ENCODE data around the gene PRL. TPM values are rescaled to one million over a fixed set of nuclear protein-coding genes. Genes with fewer than 3 reads are reported as not detected.

Gene PRL
- total RNA-seq, 1 experiment from 2014 or later = not detected

DNA sequence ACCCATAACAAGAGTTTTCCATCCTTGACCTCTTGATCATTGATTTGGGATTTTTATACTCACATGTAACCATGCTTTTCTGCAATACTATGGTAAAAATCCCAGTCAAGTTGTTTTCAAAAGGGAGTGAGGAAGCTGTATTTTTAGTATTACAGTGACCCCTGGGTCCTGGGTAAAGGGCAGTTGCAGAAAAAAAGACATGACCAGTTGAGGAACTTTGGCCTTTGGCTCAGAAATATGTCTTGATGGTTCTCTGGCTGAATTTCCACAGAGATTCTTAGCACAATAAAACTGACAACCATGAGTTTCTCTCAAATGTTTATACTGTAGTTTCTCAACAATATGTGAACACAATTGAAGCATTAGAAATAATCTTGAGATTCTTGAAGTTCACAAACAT is 28.6 kb upstream of the PRL start:
- H3K9me3 ChIP-seq (ENCODE audit: insufficient read depth, low read depth) = peaks cover 10% of the 10 kb centered on the region; the same call in 1 of the 2 replicates
- H3K4me1 ChIP-seq (replicated peaks; ENCODE audit: insufficient read depth) = peaks cover 10% of the 10 kb centered on the region
- H3K9me2 ChIP-seq (ENCODE audit: insufficient read depth) = no peaks in the 10 kb centered on the region
- no peak overlapping the region for H3K4me3 ChIP-seq
- no TSS peak for BruUV-seq (replicated peaks)
- TF ChIP-seq EZH2 (IDR thresholded peaks at IDR 0.05; ENCODE audit: low read depth) = no peak
- TF ChIP-seq, protein P1, sequence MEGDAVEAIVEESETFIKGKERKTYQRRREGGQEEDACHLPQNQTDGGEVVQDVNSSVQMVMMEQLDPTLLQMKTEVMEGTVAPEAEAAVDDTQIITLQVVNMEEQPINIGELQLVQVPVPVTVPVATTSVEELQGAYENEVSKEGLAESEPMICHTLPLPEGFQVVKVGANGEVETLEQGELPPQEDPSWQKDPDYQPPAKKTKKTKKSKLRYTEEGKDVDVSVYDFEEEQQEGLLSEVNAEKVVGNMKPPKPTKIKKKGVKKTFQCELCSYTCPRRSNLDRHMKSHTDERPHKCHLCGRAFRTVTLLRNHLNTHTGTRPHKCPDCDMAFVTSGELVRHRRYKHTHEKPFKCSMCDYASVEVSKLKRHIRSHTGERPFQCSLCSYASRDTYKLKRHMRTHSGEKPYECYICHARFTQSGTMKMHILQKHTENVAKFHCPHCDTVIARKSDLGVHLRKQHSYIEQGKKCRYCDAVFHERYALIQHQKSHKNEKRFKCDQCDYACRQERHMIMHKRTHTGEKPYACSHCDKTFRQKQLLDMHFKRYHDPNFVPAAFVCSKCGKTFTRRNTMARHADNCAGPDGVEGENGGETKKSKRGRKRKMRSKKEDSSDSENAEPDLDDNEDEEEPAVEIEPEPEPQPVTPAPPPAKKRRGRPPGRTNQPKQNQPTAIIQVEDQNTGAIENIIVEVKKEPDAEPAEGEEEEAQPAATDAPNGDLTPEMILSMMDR (conservative IDR thresholded peaks at IDR 0.05) = no peak
- H3K79me2 ChIP-seq (ENCODE audit: low read depth) = no peaks in the 10 kb centered on the region
- H2AFZ ChIP-seq = no peak overlapping the region
- no peak overlapping the region for H3K27ac ChIP-seq
- 0 out of 2 replicates have a peak, but pooled peaks cover under 1% of the 10 kb centered on the region for H3F3A ChIP-seq (ENCODE audit: insufficient read depth, low read depth)
- ChIA-PET POLR2A (ENCODE audit: unreplicated experiment) (no interaction called here), CTCF (no interaction called here)
- H4K20me1 ChIP-seq (ENCODE audit: insufficient read depth) = no peaks in the 10 kb centered on the region
- H3K27me3 ChIP-seq (ENCODE audit: insufficient read depth, low read depth) = no peaks in the 10 kb centered on the region
- no peaks in the 10 kb centered on the region for H3K36me3 ChIP-seq (ENCODE audit: low read depth)
- no peak for DNase-seq
- intact Hi-C loops (cut with micrococcal nuclease; ENCODE audit: unreplicated experiment) = no loop called here
- H3K4me2 ChIP-seq = no peak overlapping the region

DNA sequence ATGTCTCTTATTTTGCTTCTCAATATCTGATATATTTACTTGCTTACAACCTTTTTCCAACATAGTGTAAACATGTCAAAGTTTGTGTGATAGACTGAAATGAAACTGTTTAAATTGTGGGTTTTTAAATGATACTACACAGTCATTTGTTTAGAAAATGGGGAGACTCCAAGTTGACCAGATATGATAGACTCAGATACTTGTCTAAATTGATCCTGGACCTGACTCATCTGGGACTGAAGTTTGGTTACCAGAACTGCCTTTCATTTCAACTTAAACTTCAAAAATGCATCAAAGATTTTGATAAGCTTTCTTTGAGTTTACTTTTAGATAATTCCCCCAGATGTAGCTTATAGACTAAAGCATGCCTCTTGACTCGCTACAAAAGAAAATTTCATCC is 27.0 kb upstream of the PRL start:
- no peaks in the 10 kb centered on the region for H3K27me3 ChIP-seq (ENCODE audit: insufficient read depth, low read depth)
- H3K4me3 ChIP-seq = no peak overlapping the region
- H4K20me1 ChIP-seq (ENCODE audit: insufficient read depth) = no peaks in the 10 kb centered on the region
- BruUV-seq (replicated peaks) = no TSS peak
- H3K36me3 ChIP-seq (ENCODE audit: low read depth) = no peaks in the 10 kb centered on the region
- H3K9me2 ChIP-seq (ENCODE audit: insufficient read depth) = no peaks in the 10 kb centered on the region
- ChIA-PET CTCF (no interaction called here), POLR2A (ENCODE audit: unreplicated experiment) (no interaction called here)
- peaks cover 16% of the 10 kb centered on the region for H3K4me1 ChIP-seq (replicated peaks; ENCODE audit: insufficient read depth)
- H3K9me3 ChIP-seq (ENCODE audit: insufficient read depth, low read depth) = peaks cover 11% of the 10 kb centered on the region; the same call in 1 of the 2 replicates
- H3K27ac ChIP-seq = no peak overlapping the region
- H3K4me2 ChIP-seq = no peak overlapping the region
- TF ChIP-seq, protein P1 (conservative IDR thresholded peaks at IDR 0.05) = no peak
- TF ChIP-seq EZH2 (IDR thresholded peaks at IDR 0.05; ENCODE audit: low read depth) = no peak
- intact Hi-C loops (cut with micrococcal nuclease; ENCODE audit: unreplicated experiment) = no loop called here
- 0 out of 2 replicates have a peak, but pooled peaks cover 4% of the 10 kb centered on the region for H3F3A ChIP-seq (ENCODE audit: insufficient read depth, low read depth)
- no peak for DNase-seq
- H2AFZ ChIP-seq = no peak overlapping the region
- H3K79me2 ChIP-seq (ENCODE audit: low read depth) = no peaks in the 10 kb centered on the region

DNA sequence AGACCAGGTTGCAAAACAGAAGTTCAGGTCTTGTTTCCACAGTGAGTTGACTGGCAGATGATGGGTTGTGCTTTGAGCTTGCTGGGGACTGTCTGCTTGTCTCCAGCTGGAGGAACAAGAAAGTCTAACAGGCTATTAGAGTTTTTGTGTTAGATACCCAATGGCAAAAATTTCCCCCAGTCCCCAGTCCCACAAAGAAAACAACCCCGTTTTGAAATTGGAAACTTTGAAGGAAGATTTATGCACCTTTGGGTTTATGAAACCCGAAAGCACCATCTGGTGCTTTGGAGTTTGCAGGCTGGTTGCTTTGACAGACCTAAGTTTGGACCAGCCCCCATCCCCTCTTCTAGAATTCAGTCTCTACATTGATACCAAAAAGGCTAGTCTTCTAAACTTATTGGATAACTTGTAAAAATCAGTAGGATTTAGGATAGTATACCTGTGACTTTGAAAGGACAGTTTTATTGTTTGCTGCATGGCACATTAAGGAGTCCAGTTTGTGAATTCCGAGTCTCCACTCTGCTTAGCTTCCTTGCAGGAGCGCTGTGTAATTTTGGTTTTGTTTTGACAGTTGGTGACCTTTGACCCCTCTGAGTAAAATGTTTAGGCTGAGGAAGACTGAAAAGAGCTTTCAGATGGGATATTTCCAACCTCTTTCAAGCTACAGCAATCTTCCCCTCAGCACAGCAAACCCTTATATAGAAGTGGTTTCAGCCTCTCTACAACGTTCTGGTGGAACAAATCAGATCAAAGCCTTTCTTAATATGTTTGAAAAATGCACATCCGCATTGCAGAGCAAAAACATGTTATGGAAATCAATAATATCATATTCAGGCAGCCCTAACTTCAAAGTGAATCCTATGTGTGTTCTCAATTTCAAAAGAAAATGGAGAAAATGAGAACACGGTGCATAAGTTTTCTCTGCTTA is 25.5 kb upstream of the PRL start:
- Histone ChIP-seq H3F3A (ENCODE audit: insufficient read depth, low read depth) (0 out of 2 replicates have a peak, but pooled peaks cover 4% of the 10 kb centered on the region), H3K9me2 (ENCODE audit: insufficient read depth) (no peaks in the 10 kb centered on the region), H3K4me2 (no peak overlapping the region), H3K36me3 (ENCODE audit: low read depth) (no peaks in the 10 kb centered on the region), H3K79me2 (ENCODE audit: low read depth) (no peaks in the 10 kb centered on the region), H3K4me3 (no peak overlapping the region), H3K9me3 (ENCODE audit: insufficient read depth, low read depth) (peaks cover 13% of the 10 kb centered on the region; the same call in 1 of the 2 replicates), H3K27ac (no peak overlapping the region), H4K20me1 (ENCODE audit: insufficient read depth) (no peaks in the 10 kb centered on the region), H2AFZ (no peak overlapping the region), H3K4me1 (replicated peaks; ENCODE audit: insufficient read depth) (peaks cover 16% of the 10 kb centered on the region), H3K27me3 (ENCODE audit: insufficient read depth, low read depth) (no peaks in the 10 kb centered on the region)
- POLR2A ChIA-PET (ENCODE audit: unreplicated experiment) = no interaction called here
- BruUV-seq (replicated peaks) = no TSS peak
- no peak for DNase-seq
- TF ChIP-seq, protein P1 (conservative IDR thresholded peaks at IDR 0.05) = no peak
- no peak for TF ChIP-seq EZH2 (IDR thresholded peaks at IDR 0.05; ENCODE audit: low read depth)
- intact Hi-C loops (cut with micrococcal nuclease; ENCODE audit: unreplicated experiment) = no loop called here
- CTCF ChIA-PET = no interaction called here

Measured in PC-9 (cell line).